K562 (cell line): ENCODE measurements around the gene CRAT. TPM values are rescaled to one million over a fixed set of nuclear protein-coding genes. Genes with fewer than 3 reads are reported as not detected.

Source experiments
- ATAC-seq: fragments of 200-7000 bp; cut with Tn5 transposase; 3 replicates; pipeline ENCODE4 v1.9.1; 2020; ENCODE audit warnings: moderate library complexity
- BruUV-seq: library from RNA; stranded (reverse); fragments of 400-500 nt; replicated peaks from 2 replicates; lab custom pipeline; 2021; lab: Mats Ljungman, UMichigan
- CTCF ChIA-PET: fragments of 300-600 bp; formaldehyde crosslinking; extraction: SDS; loops from one replicate; lab custom pipeline; 2021; ENCODE audit warnings: low intra/inter-chr PET ratio; lab: Yijun Ruan, JAX
- POLR2A ChIA-PET: fragments of 300-600, 350-650 bp; sonication (Branson Sonifier 250); formaldehyde crosslinking; extraction: SDS; loops from one replicate; lab custom pipeline; 2021; ENCODE audit warnings: antibody characterized with exemption, inconsistent platforms; lab: Yijun Ruan, JAX
- DNase-seq, 4 experiments: peaks; one replicate each; pipeline versions ENCODE4 v3.0.0 to v3.0.0-alpha.2; 2011 to 2018; ENCODE audit warnings: low spot score in 3 of 4, mixed read lengths in 3 of 4; ENCODE audit errors: extremely low read depth in 1 of 4
- FAIRE-seq: peaks from 2 replicates; lab custom pipeline; 2011; peaks lifted over from hg19 to GRCh38; lab: Jason Lieb, UNC
- H2AFZ ChIP-seq: 2 replicates; pipeline ENCODE4 v1.6.0; 2011; ENCODE audit warnings: low read depth, low read length, control low read depth, inconsistent platforms
- H3K27ac ChIP-seq: fragments of 200-600 bp; 3 replicates; pipeline ENCODE4 v1.8.0; 2011; ENCODE audit warnings: low read depth, mild to moderate bottlenecking, control low read depth, inconsistent platforms, low read length, moderate library complexity, mixed read lengths; ENCODE audit errors: extremely low read depth
- H3K27me3 ChIP-seq, 2 experiments: fragments of 300-600 bp in 1 of 2; 2 replicates in 1 of 2; 3 replicates in 1 of 2; pipeline versions ENCODE4 v1.6.0 to v1.8.0; 2011; ENCODE audit warnings: inconsistent platforms in 2 of 2, low read length in 2 of 2, mild to moderate bottlenecking in 1 of 2, mixed read lengths in 1 of 2, moderate library complexity in 1 of 2; ENCODE audit not compliant: control insufficient read depth in 2 of 2, insufficient read depth in 2 of 2
- H3K36me3 ChIP-seq: fragments of 300-600 bp; 3 replicates; pipeline ENCODE4 v1.8.0; 2011; ENCODE audit warnings: mild to moderate bottlenecking, low read length, inconsistent platforms; ENCODE audit not compliant: control insufficient read depth, insufficient read depth
- H3K4me1 ChIP-seq, 2 experiments: fragments of 200-600 bp in 1 of 2; replicated peaks in 1 of 2; 2 replicates in 1 of 2; 3 replicates in 1 of 2; pipeline versions ENCODE4 v1.5.1 to v1.8.0; 2011; ENCODE audit warnings: inconsistent platforms in 2 of 2, low read length in 2 of 2, mild to moderate bottlenecking in 1 of 2, mixed read lengths in 1 of 2, moderate library complexity in 1 of 2; ENCODE audit not compliant: control insufficient read depth in 2 of 2, insufficient read depth in 2 of 2
- H3K4me2 ChIP-seq: 2 replicates; pipeline ENCODE4 v1.6.1; 2011; ENCODE audit warnings: low read length, control low read depth, inconsistent platforms, mixed read lengths; ENCODE audit not compliant: insufficient read depth
- H3K4me3 ChIP-seq: fragments of 200-600 bp; sonication (generic), shearing (Covaris generic); 2 replicates; pipeline ENCODE4 v1.5.1; 2016; ENCODE audit warnings: control low read depth, inconsistent platforms
- H3K79me2 ChIP-seq: fragments of 200-600 bp; 3 replicates; pipeline ENCODE4 v1.8.0; 2011; ENCODE audit warnings: low read length, inconsistent platforms; ENCODE audit not compliant: control insufficient read depth, insufficient read depth
- H3K9ac ChIP-seq, 2 experiments: 2 replicates each; pipeline versions ENCODE4 v1.6.0 to v1.6.1; 2011; ENCODE audit warnings: low read depth in 2 of 2, low read length in 2 of 2, control low read depth in 1 of 2, inconsistent platforms in 1 of 2, mild to moderate bottlenecking in 1 of 2, mixed read lengths in 1 of 2; ENCODE audit not compliant: insufficient read depth in 1 of 2
- H3K9me1 ChIP-seq: one replicate; pipeline ENCODE4 v1.6.0; 2011; ENCODE audit warnings: inconsistent platforms, mild to moderate bottlenecking, low read length, moderate library complexity; ENCODE audit not compliant: control insufficient read depth, insufficient read depth
- H3K9me3 ChIP-seq: replicated peaks from 2 replicates; pipeline ENCODE4 v1.5.1; 2011; ENCODE audit warnings: low read depth, low read length, inconsistent platforms; ENCODE audit not compliant: control insufficient read depth, insufficient read depth
- H4K20me1 ChIP-seq: replicated peaks from 2 replicates; pipeline ENCODE4 v1.6.1; 2011; ENCODE audit warnings: low read length, inconsistent platforms, mixed read lengths; ENCODE audit not compliant: control insufficient read depth, insufficient read depth
- DEAF1 ChIP-seq: fragments of 450-650 bp; formaldehyde crosslinking; IDR thresholded peaks from 2 replicates; pipeline ENCODE4 v1.4.0; 2020; ENCODE audit warnings: mild to moderate bottlenecking, moderate library complexity
- ELF2 ChIP-seq: fragments of 250-450 bp; sonication (Bioruptor Pico); IDR thresholded peaks from 2 replicates; pipeline ENCODE4 v1.5.0; 2021; ENCODE audit warnings: mild to moderate bottlenecking
- HDAC2 ChIP-seq: fragments of 450-650 bp; IDR thresholded peaks from 2 replicates; pipeline ENCODE4 v1.6.1; 2016; ENCODE audit warnings: mild to moderate bottlenecking
- HDGF ChIP-seq: fragments of 450-650 bp; IDR thresholded peaks from 2 replicates; pipeline ENCODE4 v1.6.1; 2016
- NFIC ChIP-seq: fragments of 450-650 bp; IDR thresholded peaks from 2 replicates; pipeline ENCODE4 v1.6.1; 2017; ENCODE audit warnings: mild to moderate bottlenecking, inconsistent platforms
- RBM17 ChIP-seq: fragments of 200-400 bp; formaldehyde crosslinking; IDR thresholded peaks from 2 replicates; pipeline ENCODE4 v1.6.1; 2017; ENCODE audit warnings: low read depth, mild to moderate bottlenecking, low read length, borderline replicate concordance
- ZNF224 ChIP-seq: sonication (generic); formaldehyde crosslinking; IDR thresholded peaks from 2 replicates; pipeline ENCODE4 v1.8.0; 2022; ENCODE audit warnings: mild to moderate bottlenecking, missing genetic modification reagents
- ZNF3 ChIP-seq: fragments of 250-450 bp; sonication (Bioruptor Pico); IDR thresholded peaks from 2 replicates; pipeline ENCODE4 v1.5.0; 2021; ENCODE audit warnings: mild to moderate bottlenecking, moderate library complexity
- WGBS: fragments of 100-300 bp; shearing (Covaris generic); methylation state at CpG from one replicate; pipeline ENCODE4 v1.1.6; 2016; ENCODE audit warnings: low coverage, mixed read lengths; ENCODE audit not compliant: insufficient coverage; ENCODE audit errors: missing lambda C conversion rate; 5-methylcytosine and 5-hydroxymethylcytosine counted together
- in situ Hi-C: fragments of 300-500 bp; cut with MboI; formaldehyde crosslinking; loops from 4 replicates; pipeline ENCODE4 v1.15.0; 2018; ENCODE audit warnings: inconsistent platforms, mixed read lengths
- intact Hi-C: fragments of 100-400 bp; cut with micrococcal nuclease; formaldehyde crosslinking; loops from 2 replicates; pipeline ENCODE4 v1.14.2; 2022
- polyA plus RNA-seq, 8 experiments: library from polyadenylated mRNA; depleted of rRNA in 4 of 8; stranded (reverse) in 5 of 8; unstranded in 3 of 8; fragments of >200 nt; fragmentation: Nextera tagmentation in 2 of 8; fragmentation: Illumina TruSeq in 1 of 8; extraction: Ambion mirVana in 2 of 8; extraction: Trizol in 1 of 8; gene quantifications; 2 replicates each; pipeline versions ENCODE4 v1.2.1 to v1.2.3, GENCODE V29; 2011 to 2014; ENCODE audit warnings: inconsistent platforms in 1 of 8, missing spikeins in 1 of 8
- total RNA-seq, 7 experiments: library from RNA; depleted of rRNA in 6 of 7; stranded (reverse); fragments of >200 nt in 6 of 7; fragmentation: Illumina TruSeq in 2 of 7; extraction: Trizol in 2 of 7; gene quantifications; 2 replicates each; pipeline versions ENCODE4 v1.2.1 to v1.2.3, GENCODE V29; 2011 to 2021; ENCODE audit warnings: low replicate concordance in 1 of 7

CRAT gene
- total and polyA plus RNA-seq, 9 of the 15 experiments (the other 6 are each of a cell fraction or from before 2014, with no cell fraction given), result 0.20 to 13.8 (median 5.4) TPM

GRCh38 chr9:129150122-129150521 lies 39.5 kb upstream of the CRAT start:
- H3K9ac ChIP-seq, result no peak overlapping the region
- H4K20me1 ChIP-seq, result no peaks in the 10 kb centered on the region
- H3K79me2 ChIP-seq, result no peaks in the 10 kb centered on the region
- H3K9me3 ChIP-seq, result no peaks in the 10 kb centered on the region
- no peaks in the 10 kb centered on the region for H3K27me3 ChIP-seq
- in situ Hi-C loops (no loop called here), intact Hi-C loops (no loop called here)
- WGBS, result 81% methylated on average over 3 of the region's 10 CpGs
- ChIA-PET CTCF (no interaction called here), POLR2A (interaction anchor here (1.2 kb wide), 1 partner anchor 18 kb away, joined by 3 read pairs; no protein-coding TSS in a partner anchor)
- no peak for DNase-seq
- H3K27ac ChIP-seq, result no peak overlapping the region
- BruUV-seq, result no TSS peak
- no peak for FAIRE-seq
- H3K36me3 ChIP-seq, result peaks cover 28% of the 10 kb centered on the region; the same call in 1 of the 3 replicates
- H3K4me1 ChIP-seq, result peaks cover 0 to 27% of the 10 kb centered on the region in 2 experiments; a peak in 2 of 5 replicates
- H3K9me1 ChIP-seq, result no peaks in the 10 kb centered on the region
- no peak overlapping the region for H2AFZ ChIP-seq
- TF ChIP-seq HDGF (no peak), DEAF1 (CRISPR knock-in tag) (no peak), ZNF3 (CRISPR knock-in tag) (no peak), ZNF224 (CRISPR knock-in tag) (no peak), ELF2 (CRISPR knock-in tag) (no peak), HDAC2 (no peak), NFIC (0 out of 2 replicates have a peak, but pooled peaks have one; percentile 14), RBM17 (no peak)
- ATAC-seq, result no peak
- no peak overlapping the region for H3K4me2 ChIP-seq
- H3K4me3 ChIP-seq, result no peak overlapping the region
